ENCODE measurements around the gene CHORDC1. TPM values are rescaled to one million over a fixed set of nuclear protein-coding genes. Genes with fewer than 3 reads are reported as not detected.
"Not testable (repeated sequence)": the region's sequence is repeated elsewhere in the genome, so short reads cannot be mapped to it uniquely, and the experiment has no call there.

CHORDC1 gene
- total RNA-seq, 2 experiments from 2014 or later, result 61.9 to 64.9 TPM

- POLR2A ChIA-PET, result interaction anchor here (0.6 kb wide), 1 partner anchor 729 kb away, joined by 4 read pairs; no protein-coding TSS in a partner anchor
- H3K27ac Mint-ChIP-seq; H3K9me3 Mint-ChIP-seq; CTCF ChIA-PET; H3K4me1 Mint-ChIP-seq; DNase-seq; H3K4me3 Mint-ChIP-seq; H3K36me3 Mint-ChIP-seq (ENCODE audit: low read depth); H3K27me3 Mint-ChIP-seq: not testable (repeated sequence)
Measured at GRCh38 chr11:90166982-90167573, 55.8 kb downstream of the CHORDC1 start.

Other genes with a start within 250 kb of the CHORDC1 start
- gene TRIM49C, start 191.9 kb downstream of the CHORDC1 start, total RNA-seq, result not detected
- gene UBTFL1, start 137.1 kb downstream of the CHORDC1 start, total RNA-seq, result not detected
- not detected for gene NAALAD2, start 88.4 kb downstream of the CHORDC1 start, total RNA-seq

Data from activated CD4-positive, alpha-beta T cell treated with anti-CD3 and anti-CD28 coated beads, Interleukin-2, amount 10 ng/mL, durations not matched to agents 7 days and 5 days (primary cell).